Gastroesophageal sphincter (tissue), 4 donors: ENCODE data around the gene RPRD2. TPM values are rescaled to one million over a fixed set of nuclear protein-coding genes. Genes with fewer than 3 reads are reported as not detected.

Source experiments
- ATAC-seq: fragments of 150-250 bp; one replicate; pipeline ENCODE4 v1.9.1; 2016; ENCODE audit warnings: mild to moderate bottlenecking, moderate library complexity
- H3K27ac ChIP-seq, 4 donors: fragments of 200-600 bp; sonication (generic) in 3 of 4; 1 replicate in 3 of 4; 2 replicates in 1 of 4; pipeline ENCODE4 v1.5.1; 2016 to 2019
- H3K27me3 ChIP-seq: fragments of 200-600 bp; sonication (generic); one replicate; pipeline ENCODE4 v1.5.1; 2019
- H3K36me3 ChIP-seq, 2 donors: fragments of 200-600 bp; sonication (generic); one replicate each; pipeline ENCODE4 v1.5.1; 2019; ENCODE audit warnings: control low read depth in 1 of 2
- H3K4me1 ChIP-seq, 3 donors: fragments of 200-600 bp; sonication (generic); 1 replicate in 2 of 3; 2 replicates in 1 of 3; pipeline ENCODE4 v1.5.1; 2016 to 2019; ENCODE audit warnings: control low read depth in 2 of 3
- H3K4me3 ChIP-seq, 2 donors: fragments of 200-600 bp; sonication (generic); one replicate each; pipeline ENCODE4 v1.5.1; 2019; ENCODE audit warnings: mild to moderate bottlenecking in 1 of 2, moderate library complexity in 1 of 2
- H3K9me3 ChIP-seq, 3 donors: fragments of 200-600 bp; sonication (generic); one replicate each; pipeline ENCODE4 v1.5.1; 2017 to 2019; ENCODE audit warnings: control low read depth in 2 of 3
- CTCF ChIP-seq, 4 experiments: fragments of 200-600 bp in 2 of 4; fragments of 450-650 bp in 2 of 4; sonication (generic) in 1 of 4; IDR thresholded peaks; one replicate each; pipeline ENCODE4 v1.5.1; 2017 to 2019; ENCODE audit warnings: antibody characterized with exemption in 4 of 4, mild to moderate bottlenecking in 2 of 4, moderate library complexity in 2 of 4
- EP300 ChIP-seq: sonication (generic); formaldehyde crosslinking; IDR thresholded peaks from one replicate; pipeline ENCODE4 v1.6.1; 2017; ENCODE audit warnings: antibody characterized with exemption, mild to moderate bottlenecking
- POLR2A ChIP-seq, 2 donors: fragments of 450-650 bp; IDR thresholded peaks; one replicate each; pipeline ENCODE4 v1.6.1; 2017; ENCODE audit warnings: antibody characterized with exemption in 2 of 2, mild to moderate bottlenecking in 2 of 2, moderate library complexity in 1 of 2
- POLR2AphosphoS5 ChIP-seq: sonication (generic); formaldehyde crosslinking; IDR thresholded peaks from one replicate; pipeline ENCODE4 v1.6.1; 2017; ENCODE audit warnings: antibody characterized with exemption
- WGBS, 2 donors: methylation state at CpG; one replicate each; pipeline ENCODE4 v1.1.5; 2018; ENCODE audit warnings: low coverage in 1 of 2; 5-methylcytosine and 5-hydroxymethylcytosine counted together
- total RNA-seq, 4 donors: library from RNA; depleted of rRNA; stranded (reverse); fragments of >200 nt; gene quantifications; one replicate each; pipeline ENCODE4 v1.1.0, GENCODE V29; 2016

The RPRD2 gene
- total RNA-seq, 4 donors from 2014 or later: 17.0 to 31.3 (median 26.2) TPM

- Histone ChIP-seq H3K36me3 (no peaks in the 10 kb centered on the region), H3K4me3 (no peak overlapping the region), H3K27me3 (no peaks in the 10 kb centered on the region), H3K27ac (no peak overlapping the region), H3K9me3 (no peaks in the 10 kb centered on the region), H3K4me1 (no peaks in the 10 kb centered on the region)
- no peak for ATAC-seq
- WGBS, 2 donors: 88 to 92% methylated on average over 6 of the region's 6 CpGs
- TF ChIP-seq EP300 (no peak), POLR2AphosphoS5 (no peak), POLR2A (IDR thresholded peaks at IDR 0.05) (no peak), CTCF (IDR thresholded peaks at IDR 0.05) (no peak)
Observed at GRCh38 chr1:150397392-150398032, 33.6 kb downstream of the RPRD2 start.

GRCh38 chr1:150404465-150404864 is 40.5 kb downstream of the RPRD2 start:
- no peak for ATAC-seq
- TF ChIP-seq EP300 (no peak), POLR2AphosphoS5 (no peak), CTCF (IDR thresholded peaks at IDR 0.05) (no peak), POLR2A (IDR thresholded peaks at IDR 0.05) (no peak)
- Histone ChIP-seq H3K36me3 (no peaks in the 10 kb centered on the region), H3K27me3 (no peaks in the 10 kb centered on the region), H3K9me3 (no peaks in the 10 kb centered on the region), H3K4me3 (no peak overlapping the region), H3K27ac (no peak overlapping the region), H3K4me1 (peaks cover 2 to 44% (median 7%) of the 10 kb centered on the region in 3 donors)
- WGBS, 2 donors: 82 to 89% methylated on average over 3 to 6 of the region's 6 CpGs

GRCh38 chr1:150405660-150406059 is 41.7 kb downstream of the RPRD2 start:
- Histone ChIP-seq H3K36me3 (no peaks in the 10 kb centered on the region), H3K27ac (no peak overlapping the region), H3K4me1 (peaks cover 2 to 56% (median 7%) of the 10 kb centered on the region in 3 donors), H3K4me3 (no peak overlapping the region), H3K9me3 (no peaks in the 10 kb centered on the region), H3K27me3 (no peaks in the 10 kb centered on the region)
- TF ChIP-seq EP300: no peak
- no peak for TF ChIP-seq POLR2A (IDR thresholded peaks at IDR 0.05)
- no peak for TF ChIP-seq CTCF (IDR thresholded peaks at IDR 0.05)
- TF ChIP-seq POLR2AphosphoS5: no peak
- 30 to 77% methylated on average over 3 to 5 of the region's 5 CpGs for WGBS, 2 donors
- ATAC-seq: no peak

GRCh38 chr1:150406483-150406882 is 42.5 kb downstream of the RPRD2 start:
- H3K4me1 ChIP-seq: peaks cover 2 to 59% (median 7%) of the 10 kb centered on the region in 3 donors

More at GRCh38 chr1:150406483-150406882, 42.5 kb downstream of the RPRD2 start:
- Histone ChIP-seq H3K27ac (no peak overlapping the region), H3K36me3 (no peaks in the 10 kb centered on the region), H3K27me3 (no peaks in the 10 kb centered on the region), H3K4me3 (no peak overlapping the region), H3K9me3 (no peaks in the 10 kb centered on the region)
- no peak for ATAC-seq
- TF ChIP-seq EP300: no peak
- no peak for TF ChIP-seq POLR2AphosphoS5
- TF ChIP-seq POLR2A (IDR thresholded peaks at IDR 0.05): no peak
- no peak for TF ChIP-seq CTCF (IDR thresholded peaks at IDR 0.05)
- WGBS, 2 donors: 67 to 70% methylated on average over 2 to 6 of the region's 8 CpGs
